ENCODE data around the gene PRRX2. TPM values are rescaled to one million over a fixed set of nuclear protein-coding genes. Genes with fewer than 3 reads are reported as not detected.

PRRX2 gene
- total and polyA plus RNA-seq, 2 of the 13 experiments (the other 11 are each of a cell fraction or from before 2014, with no cell fraction given) = 0.05 TPM; not detected in 1

GRCh38 chr9:129701054-129701453, 35.6 kb downstream of the PRRX2 start (continued):
- TF ChIP-seq CREM (IDR thresholded peaks at IDR 0.05) (no peak), CREM (CRISPR knock-in tag; IDR thresholded peaks at IDR 0.05) (no peak), BCL3 (CRISPR knock-in tag; IDR thresholded peaks at IDR 0.05) (no peak), DR1 (CRISPR knock-in tag; IDR thresholded peaks at IDR 0.05) (no peak), NFAT5 (CRISPR knock-in tag; IDR thresholded peaks at IDR 0.05) (no peak)

- 15% methylated on average over 5 of the region's 5 CpGs for WGBS (ENCODE audit: low lambda C conversion rate)
- CTCF ChIA-PET (ENCODE audit: low intra/inter-chr PET ratio, low total read pairs) = no interaction called here
- in situ Hi-C loops (cut with HindIII; ENCODE audit: extremely low pct_ligation_motif_present, low pct_unique_long_range_greater_than_20kb) = no loop called here
- TF ChIP-seq ZNF432 (CRISPR knock-in tag; IDR thresholded peaks at IDR 0.05; ENCODE audit: borderline replicate concordance) (no peak), KAT8 (CRISPR knock-in tag; IDR thresholded peaks at IDR 0.05) (no peak), BCL6 (CRISPR knock-in tag; IDR thresholded peaks at IDR 0.05) (no peak), NFKBIZ (CRISPR knock-in tag; IDR thresholded peaks at IDR 0.05) (no peak), THAP9 (CRISPR knock-in tag; IDR thresholded peaks at IDR 0.05; ENCODE audit: borderline replicate concordance) (no peak), FLYWCH1 (CRISPR knock-in tag; IDR thresholded peaks at IDR 0.05) (no peak), RFX1 (IDR thresholded peaks at IDR 0.05) (no peak)
Measured at GRCh38 chr9:129701549-129701948, 36.1 kb downstream of the PRRX2 start.

More at GRCh38 chr9:129701549-129701948, 36.1 kb downstream of the PRRX2 start:
- no peak for ATAC-seq
- no TSS peak for BruUV-seq (replicated peaks)
- Histone ChIP-seq H2AFZ (ENCODE audit: low read length) (no peak overlapping the region), H3K79me2 (ENCODE audit: insufficient read depth, low read length) (no peaks in the 10 kb centered on the region), H3K36me3 (replicated peaks in 1 of 2; ENCODE audit: control insufficient read depth in 1 of 2, insufficient read depth in 2 of 2, low read length in 2 of 2) (no peaks in the 10 kb centered on the region), H3K27ac (ENCODE audit: extremely low read length, insufficient read depth, low read length) (no peak overlapping the region), H4K20me1 (ENCODE audit: insufficient read depth, low read length) (no peaks in the 10 kb centered on the region), H3K4me1 (ENCODE audit: insufficient read depth, low read length) (peaks cover 6% of the 10 kb centered on the region), H3K4me3 (replicated peaks in 1 of 3; ENCODE audit: insufficient read depth in 1 of 3, low read depth in 2 of 3, low read length in 3 of 3) (no peak overlapping the region), H3K9ac (ENCODE audit: insufficient read depth, low read depth, low read length) (no peak overlapping the region), H3K9me3 (ENCODE audit: low read length) (no peaks in the 10 kb centered on the region), H3K27me3 (ENCODE audit: control insufficient read depth in 1 of 2, insufficient read depth in 2 of 2, low read length in 2 of 2) (peaks cover 19 to 65% of the 10 kb centered on the region in 2 experiments; a peak in 4 of 5 replicates), H3K4me2 (ENCODE audit: low read depth, low read length) (no peak overlapping the region)
- no peak for DNase-seq (ENCODE audit: low spot score)
- POLR2A ChIA-PET = no interaction called here
- intact Hi-C loops (cut with micrococcal nuclease; ENCODE audit: unreplicated experiment) = no loop called here
- no peak for FAIRE-seq

Measured in HepG2 (cell line).